ENCODE measurements around the gene RANBP10.

RANBP10 gene

DNA sequence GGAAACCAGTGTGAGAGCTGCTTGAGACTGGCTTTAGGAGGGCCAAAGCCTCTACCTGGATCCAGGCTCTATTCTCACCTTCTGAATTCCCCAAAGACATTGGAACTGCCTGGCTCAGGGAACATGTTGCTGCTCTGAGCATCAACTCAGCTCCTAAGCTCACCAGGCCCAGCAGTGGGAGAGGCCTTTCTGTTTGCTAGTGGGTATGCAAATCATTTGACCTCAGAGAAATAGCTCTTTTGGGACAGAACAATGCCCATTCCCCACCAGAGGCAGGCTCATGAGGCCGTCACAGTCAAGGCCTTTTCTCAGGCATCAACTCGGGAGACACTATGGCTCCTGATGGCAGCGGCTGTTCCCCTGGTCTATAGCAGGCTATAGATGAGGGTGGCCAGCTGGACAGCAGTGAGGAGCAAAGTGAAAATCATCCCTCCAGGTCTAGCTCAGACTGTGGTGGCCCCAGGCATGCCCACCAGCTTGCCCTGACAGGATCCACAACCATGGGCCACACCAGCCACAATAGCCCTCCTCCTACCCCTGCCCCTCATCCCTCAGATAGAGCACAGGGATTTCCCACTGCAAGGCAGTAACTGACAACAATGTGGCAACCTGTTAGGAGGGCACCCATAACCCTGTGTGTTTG lies 56.8 kb downstream of the RANBP10 start:
- DNase-seq (ENCODE audit: low read depth in 3 of 3, low spot score in 1 of 3), result no peak

GRCh38 chr16:67748834-67749233 lies 57.5 kb downstream of the RANBP10 start:
- no peak for DNase-seq (ENCODE audit: low read depth in 3 of 3, low spot score in 1 of 3)

GRCh38 chr16:67746846-67747245 lies 59.5 kb downstream of the RANBP10 start:
- DNase-seq (ENCODE audit: low read depth in 3 of 3, low spot score in 1 of 3), result no peak

- DNase-seq (ENCODE audit: low read depth in 3 of 3, low spot score in 1 of 3), result no peak
These were observed 65.2 kb downstream of the RANBP10 start for GRCh38 chr16:67741118-67741517.

DNA sequence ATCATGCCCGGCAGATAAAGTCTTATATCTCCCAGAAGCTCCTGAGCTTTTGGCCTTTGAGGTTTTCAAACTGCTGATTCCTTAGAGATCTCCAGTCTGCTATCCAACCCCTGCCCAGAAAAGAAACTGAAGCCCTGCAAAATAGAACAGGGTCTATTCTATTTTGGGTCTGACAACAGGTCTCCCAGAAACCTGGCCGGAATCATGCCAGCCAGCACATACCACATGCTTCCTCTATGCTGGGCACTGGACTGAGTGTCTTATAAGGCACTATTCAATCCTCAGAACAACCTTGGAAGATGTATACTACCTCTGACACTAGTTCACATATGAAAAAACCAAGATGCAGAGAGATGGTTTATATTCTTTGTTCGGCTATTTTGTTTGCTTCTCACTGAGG lies 66.0 kb downstream of the RANBP10 start:
- no peak for DNase-seq (ENCODE audit: low read depth in 3 of 3, low spot score in 1 of 3)

DNA sequence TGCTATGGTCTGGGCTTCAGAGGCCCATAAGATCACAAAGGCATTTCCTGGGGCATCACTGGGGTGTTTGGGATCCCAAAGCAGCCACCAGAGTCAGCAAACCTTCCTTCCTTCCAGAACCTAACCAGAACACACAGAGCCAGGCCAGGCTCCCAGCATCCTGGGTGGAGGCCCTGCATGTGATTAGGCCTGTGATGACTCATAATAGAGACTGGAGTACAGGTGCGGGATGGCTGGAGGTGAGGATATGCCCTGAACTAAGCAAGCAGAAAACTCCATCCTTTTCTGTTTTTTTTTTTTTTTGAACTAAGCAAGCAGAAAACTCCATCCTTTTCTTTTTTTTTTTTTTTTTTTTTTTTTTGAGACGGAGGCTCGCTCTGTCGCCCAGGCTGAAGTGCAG lies 69.5 kb downstream of the RANBP10 start:
- no peak for DNase-seq (ENCODE audit: low read depth in 3 of 3, low spot score in 1 of 3)

DNA sequence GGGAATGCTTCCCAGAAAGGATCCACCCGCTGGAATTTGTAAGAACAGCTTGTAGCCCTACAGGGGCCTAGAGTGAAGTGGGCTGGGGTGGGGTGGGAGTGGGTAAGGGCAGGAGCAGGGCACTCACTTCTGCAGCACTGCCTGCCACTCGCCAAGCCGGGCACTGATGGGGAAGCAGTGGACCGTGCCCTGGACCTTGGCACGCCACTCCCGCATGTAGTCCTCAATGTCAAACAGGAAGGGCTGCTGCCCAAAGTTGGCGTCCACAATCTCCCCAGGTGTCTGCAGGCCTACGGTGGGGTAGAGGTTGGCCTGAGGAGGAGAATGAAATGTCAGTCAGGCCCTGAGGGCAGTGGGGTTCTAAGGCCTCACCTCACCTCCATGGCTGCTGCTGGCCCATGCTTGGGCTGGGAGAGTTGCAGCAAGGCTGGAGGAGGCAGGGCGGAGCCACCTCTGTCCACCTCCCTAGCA lies 71.6 kb downstream of the RANBP10 start:
- no peak for DNase-seq (ENCODE audit: low read depth in 3 of 3, low spot score in 1 of 3)

GRCh38 chr16:67733734-67734470 lies 72.5 kb downstream of the RANBP10 start:
- no peak for DNase-seq (ENCODE audit: low read depth in 3 of 3, low spot score in 1 of 3)

- no peak for DNase-seq (ENCODE audit: low read depth in 3 of 3, low spot score in 1 of 3)
These were observed 74.6 kb downstream of the RANBP10 start for GRCh38 chr16:67731753-67732095.

DNA sequence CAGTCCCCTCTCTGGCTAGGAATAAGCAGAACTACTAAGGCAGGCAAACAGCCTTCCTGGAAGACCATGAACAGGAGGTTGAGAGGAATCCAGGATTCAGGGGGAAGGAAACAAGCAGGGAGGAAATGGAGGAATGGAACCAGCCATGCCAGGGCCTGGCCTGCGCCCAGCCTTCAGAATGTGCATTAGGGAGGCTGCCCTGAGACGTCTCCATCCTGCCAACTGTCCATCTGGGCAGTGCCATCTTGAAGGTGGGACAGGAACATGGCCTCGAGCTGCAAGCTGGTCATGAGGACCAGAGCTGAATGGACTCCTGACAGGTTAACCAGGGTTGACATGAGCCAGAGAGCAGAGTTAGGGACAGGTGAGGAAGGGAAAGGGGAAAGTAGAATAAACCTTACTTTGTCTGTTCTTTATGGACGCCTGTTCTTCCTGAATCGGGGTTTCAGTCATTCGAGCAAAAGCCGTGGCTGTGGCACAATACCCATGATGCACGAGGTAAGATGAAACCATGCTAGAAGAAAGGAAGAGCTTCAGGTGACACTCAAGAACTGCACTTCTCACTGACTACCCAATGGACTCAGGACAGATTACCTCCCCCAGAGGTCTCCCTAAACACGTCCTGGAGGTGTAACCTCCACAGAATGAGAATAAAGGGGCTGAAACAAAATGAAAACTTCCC lies 75.1 kb downstream of the RANBP10 start:
- no peak for DNase-seq (ENCODE audit: low read depth in 3 of 3, low spot score in 1 of 3)

DNA sequence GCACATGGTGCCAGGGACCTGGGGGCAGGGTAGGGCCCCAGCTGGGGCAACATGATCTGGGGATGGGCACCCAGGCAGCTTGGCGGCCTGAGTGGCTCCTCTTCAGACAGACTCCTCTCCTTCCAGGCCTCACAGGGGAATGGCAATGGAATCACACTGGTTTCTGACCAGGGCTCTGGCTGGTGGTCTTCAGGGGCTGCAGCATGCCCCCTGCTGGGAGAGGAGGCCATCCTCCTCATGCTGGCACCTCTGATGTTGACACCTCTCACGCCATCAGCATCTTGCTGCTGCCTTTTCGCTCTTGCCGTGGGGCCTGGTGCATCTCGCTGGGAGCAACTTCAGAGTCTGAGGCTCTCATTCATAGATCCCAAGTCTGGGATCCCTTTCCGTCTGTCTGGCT lies 76.0 kb downstream of the RANBP10 start:
- no peak for DNase-seq (ENCODE audit: low read depth in 3 of 3, low spot score in 1 of 3)

DNA sequence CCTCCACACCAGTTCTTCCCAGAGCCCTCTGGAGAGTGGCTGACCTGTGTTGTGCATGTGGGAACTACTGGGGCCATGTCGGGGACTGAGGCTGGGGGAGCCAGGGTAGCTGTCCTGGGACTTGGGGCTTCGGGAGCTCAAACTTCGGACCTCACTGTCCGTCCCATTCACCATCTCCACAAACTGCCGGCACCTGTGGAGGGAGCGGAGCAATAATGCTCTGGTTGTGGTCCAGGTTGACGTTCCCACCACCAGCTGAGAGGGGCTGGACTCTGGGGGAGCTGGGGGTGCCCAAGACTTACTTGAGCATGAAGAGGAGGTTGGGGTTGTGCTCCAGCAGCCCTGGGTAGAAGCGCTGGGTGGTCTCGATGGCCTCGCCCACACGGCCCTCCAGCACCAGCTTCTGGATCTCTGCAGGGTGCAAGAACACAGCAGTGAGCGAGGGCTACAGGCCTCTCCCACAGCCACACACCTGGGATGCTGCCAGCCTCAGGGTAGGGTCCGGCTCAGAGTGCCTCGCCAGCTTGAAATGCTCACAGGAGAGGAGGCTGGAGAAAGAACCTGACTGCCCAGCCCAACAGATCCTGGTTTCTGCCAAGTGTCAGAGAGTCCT lies 76.6 kb downstream of the RANBP10 start:
- no peak for DNase-seq (ENCODE audit: low read depth in 3 of 3, low spot score in 1 of 3)

DNA sequence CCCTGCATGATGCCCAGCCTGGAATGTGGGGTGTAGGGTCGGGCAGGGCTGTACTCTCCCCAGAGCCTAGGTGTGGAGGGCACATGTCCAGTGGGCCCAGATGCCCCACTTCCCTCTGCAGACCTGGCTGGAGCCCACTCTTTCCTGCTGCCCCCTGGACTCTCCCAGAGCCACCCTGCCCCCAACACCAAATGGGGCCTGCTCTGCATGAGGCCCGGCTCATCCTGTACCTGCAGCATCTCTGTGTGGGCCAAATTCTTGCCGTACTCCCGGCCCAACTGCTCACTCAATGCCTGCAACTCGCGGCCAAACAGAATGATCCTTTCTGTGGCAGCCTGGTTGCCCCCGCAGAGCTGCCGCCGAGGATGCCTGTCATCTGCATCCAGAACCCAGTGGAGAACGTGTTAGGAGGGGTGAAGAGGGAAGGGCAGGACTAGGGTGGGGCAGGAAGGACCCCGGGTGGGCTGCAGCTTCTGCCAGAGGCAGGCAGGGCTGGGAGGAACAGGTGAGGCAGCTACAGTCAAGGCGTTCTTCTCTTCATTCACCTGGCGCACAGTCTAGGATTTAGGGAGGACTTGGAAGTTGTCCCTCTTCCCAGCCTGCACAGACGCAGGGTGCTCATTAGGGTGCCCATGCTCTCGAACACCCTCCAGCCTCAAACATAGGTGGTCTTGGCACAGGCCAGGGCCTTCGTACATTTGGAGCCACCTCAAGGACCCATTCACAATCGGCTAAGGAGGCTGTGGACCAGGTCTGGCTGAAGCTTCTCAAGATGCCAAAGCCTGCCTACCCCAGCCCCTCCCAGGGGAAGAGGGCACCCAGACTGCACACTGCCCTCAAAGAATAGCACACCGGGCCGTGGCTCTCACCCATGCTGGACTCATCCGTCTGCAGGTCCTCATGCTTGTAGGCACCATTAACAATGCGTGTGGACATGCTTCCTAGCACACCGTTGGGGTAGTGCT lies 78.6 kb downstream of the RANBP10 start:
- no peak for DNase-seq (ENCODE audit: low read depth in 3 of 3, low spot score in 1 of 3)

DNA sequence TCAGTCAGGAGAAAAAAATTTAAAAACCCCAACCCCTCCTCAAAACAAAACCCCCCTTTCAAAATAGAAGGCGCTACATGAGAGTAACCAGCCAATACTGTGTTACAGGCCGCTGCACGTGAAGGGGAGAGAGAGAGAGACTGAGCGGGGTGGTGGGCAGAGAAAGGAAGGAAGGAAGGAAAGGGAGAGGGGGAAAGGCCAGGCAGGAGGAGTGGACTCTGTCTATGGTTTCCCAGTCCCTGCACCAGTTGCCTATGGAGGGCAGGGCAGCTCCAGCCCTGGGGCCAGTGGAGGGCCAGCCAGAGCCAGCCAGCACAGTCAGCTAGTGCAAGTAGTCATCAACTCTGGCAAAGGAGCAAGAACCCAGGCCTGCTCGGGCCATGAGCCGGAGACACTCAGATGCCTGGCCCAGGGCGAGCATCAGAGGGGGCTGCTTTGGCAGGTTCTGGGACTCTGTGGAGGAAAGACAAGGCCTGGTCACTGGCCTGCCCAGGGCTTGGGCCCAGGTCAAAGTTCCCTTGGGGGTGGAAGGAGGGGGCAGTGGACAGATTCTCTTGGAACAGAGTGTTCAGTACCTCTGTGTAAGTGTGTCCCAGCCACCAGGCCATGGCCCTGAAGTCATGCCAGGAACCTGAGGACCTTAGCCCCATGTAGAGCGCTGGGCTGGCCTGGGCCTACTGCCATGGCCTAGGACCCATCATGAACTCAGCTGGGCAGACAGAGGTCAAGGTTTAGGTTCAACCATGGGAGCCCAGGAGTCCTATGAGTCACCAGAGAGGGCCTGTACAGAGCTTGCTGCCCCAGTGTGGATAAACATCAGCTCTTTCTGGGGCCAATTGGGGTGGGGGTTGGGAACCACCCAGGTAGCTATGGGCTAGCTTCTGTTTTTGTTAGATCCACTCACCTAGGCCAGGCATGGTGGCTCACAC lies 80.0 kb downstream of the RANBP10 start:
- DNase-seq (ENCODE audit: low read depth in 3 of 3, low spot score in 1 of 3), result no peak

DNA sequence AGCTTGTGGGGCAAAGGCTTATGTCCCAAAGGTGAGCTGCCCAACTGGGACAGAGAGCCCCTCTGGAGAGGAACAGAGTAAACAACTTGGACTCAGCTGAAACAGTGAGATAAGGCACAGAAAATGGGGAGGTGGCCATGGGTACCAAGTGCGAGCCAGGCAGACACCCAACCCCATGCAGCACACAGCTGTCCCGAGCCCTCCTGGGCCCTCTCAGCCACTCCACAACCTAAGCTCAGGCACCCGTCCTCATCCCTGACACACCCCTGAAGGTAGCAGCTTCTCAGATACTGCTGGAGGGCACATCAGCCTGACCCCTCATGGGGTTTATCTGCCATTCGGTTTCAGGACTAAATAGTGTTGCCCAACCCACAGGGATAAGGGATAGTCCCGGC lies 82.5 kb downstream of the RANBP10 start:
- DNase-seq (ENCODE audit: low read depth in 3 of 3, low spot score in 1 of 3), result no peak

DNA sequence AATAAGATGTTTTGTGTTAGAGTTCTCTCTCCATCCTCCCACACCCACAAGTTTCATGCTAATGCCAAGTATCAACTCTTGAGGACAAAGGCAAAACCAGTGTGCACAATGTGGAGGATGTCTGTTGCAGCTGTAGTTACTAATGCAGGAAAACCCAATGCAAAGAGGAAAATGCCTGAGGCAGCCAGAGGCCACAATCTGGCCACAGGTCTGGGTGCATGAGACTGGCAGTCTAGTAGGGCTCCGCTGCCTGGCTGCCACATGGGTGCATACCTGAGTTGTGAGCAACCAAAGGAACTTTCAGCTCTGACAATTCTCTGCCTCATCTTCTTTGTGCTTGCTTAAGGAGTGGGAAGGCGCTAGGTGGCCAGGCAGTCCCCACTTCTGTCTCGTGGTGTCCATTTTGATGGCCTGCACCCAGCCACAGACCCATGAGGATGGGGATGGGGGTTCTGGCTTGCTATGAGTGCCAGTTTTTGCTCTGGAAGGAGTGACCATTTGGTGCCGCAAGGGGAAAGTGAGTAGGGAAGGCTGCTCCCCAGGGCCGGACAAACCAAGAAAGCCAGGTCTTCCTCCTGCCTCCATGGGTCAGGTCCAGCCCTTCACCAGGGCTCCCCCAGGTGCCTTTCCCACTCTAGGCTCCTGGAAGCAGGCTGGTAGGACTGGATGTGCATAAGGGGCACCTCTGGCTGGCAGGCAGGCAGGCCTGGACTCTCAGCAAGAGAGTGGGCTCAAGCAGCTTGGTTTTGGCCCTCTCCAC lies 83.0 kb downstream of the RANBP10 start:
- no peak for DNase-seq (ENCODE audit: low read depth in 3 of 3, low spot score in 1 of 3)

DNA sequence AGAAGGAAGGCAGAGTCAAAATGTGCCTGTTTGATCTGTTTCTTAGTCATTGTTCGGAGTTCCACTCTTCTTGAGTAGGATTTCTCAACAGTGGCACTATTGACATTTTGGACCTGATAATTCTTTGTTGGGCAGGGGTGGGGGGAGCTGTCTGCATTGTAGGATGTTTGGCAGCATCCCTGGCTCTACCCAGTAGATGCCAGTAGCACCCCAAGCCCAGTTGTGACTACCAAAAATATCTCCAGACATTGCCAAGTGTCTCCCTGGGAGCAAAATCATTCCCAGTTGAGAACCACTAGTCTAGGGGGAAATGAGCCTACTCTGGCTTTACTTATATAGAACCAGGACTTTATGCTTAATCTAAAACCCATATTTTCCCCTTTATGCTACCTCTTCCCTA lies 86.1 kb downstream of the RANBP10 start:
- DNase-seq (ENCODE audit: low read depth in 3 of 3, low spot score in 1 of 3), result no peak

GRCh38 chr16:67719778-67720144 lies 86.6 kb downstream of the RANBP10 start:
- no peak for DNase-seq (ENCODE audit: low read depth in 3 of 3, low spot score in 1 of 3)
